Activated CD8-positive, alpha-beta memory T cell treated with anti-CD3 and anti-CD28 coated beads for 48 hours (primary cell): ENCODE measurements around the gene GPSM1.

Experiments used
- DNase-seq, 3 experiments: peaks; one replicate each; pipeline ENCODE4 v3.0.0-alpha.2; 2020; ENCODE audit warnings: low read depth in 2 of 3, low spot score in 2 of 3

GPSM1 gene

GRCh38 chr9:136407911-136408310 lies 80.6 kb downstream of the GPSM1 start:
- no peak for DNase-seq
